ENCODE measurements around the gene FBF1.

DNA sequence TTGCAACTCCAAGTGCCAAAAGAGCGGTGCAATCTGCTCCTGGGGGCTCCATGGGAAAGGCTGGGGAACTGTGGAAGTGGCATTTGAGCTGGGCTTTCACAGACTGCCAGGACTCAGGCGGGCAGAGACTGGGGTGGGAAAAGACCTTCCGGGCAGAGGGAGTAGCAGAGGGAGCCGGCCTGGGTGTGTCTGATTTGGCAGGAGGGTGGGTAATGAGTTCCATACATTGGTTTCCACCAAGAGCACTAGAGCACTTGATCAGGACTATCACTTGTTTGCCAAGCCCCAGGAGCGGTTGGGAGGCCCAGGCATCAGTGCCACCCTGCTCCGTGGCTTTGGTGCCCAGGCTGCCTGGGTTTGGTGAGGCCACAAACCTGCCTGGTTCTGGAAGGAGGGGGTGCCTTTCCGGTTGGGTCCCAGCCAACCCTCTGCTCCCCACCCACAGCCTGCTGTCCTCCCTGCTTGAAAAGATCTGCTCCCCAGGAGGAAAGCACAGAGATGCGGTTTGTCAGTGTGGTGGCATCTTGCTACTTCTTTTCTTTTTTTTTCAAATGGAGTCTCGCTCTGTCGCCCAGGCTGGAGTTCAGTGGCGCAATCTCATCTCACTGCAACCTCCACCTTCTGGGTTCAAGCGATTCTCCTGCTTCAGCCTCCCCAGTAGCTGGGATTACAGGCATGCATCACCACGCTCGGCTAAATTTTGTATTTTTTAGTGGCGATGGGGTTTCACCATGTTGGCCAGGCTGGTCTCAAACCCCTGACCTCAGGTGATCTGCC lies 59.0 kb downstream of the FBF1 start:
- no peak for TF ChIP-seq POLR2AphosphoS5 (IDR thresholded peaks at IDR 0.05)
- TF ChIP-seq, protein P1, sequence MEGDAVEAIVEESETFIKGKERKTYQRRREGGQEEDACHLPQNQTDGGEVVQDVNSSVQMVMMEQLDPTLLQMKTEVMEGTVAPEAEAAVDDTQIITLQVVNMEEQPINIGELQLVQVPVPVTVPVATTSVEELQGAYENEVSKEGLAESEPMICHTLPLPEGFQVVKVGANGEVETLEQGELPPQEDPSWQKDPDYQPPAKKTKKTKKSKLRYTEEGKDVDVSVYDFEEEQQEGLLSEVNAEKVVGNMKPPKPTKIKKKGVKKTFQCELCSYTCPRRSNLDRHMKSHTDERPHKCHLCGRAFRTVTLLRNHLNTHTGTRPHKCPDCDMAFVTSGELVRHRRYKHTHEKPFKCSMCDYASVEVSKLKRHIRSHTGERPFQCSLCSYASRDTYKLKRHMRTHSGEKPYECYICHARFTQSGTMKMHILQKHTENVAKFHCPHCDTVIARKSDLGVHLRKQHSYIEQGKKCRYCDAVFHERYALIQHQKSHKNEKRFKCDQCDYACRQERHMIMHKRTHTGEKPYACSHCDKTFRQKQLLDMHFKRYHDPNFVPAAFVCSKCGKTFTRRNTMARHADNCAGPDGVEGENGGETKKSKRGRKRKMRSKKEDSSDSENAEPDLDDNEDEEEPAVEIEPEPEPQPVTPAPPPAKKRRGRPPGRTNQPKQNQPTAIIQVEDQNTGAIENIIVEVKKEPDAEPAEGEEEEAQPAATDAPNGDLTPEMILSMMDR (IDR thresholded peaks at IDR 0.05; ENCODE audit: poor library complexity, severe bottlenecking) = no peak
- no peak for TF ChIP-seq EZH2 (IDR thresholded peaks at IDR 0.05; ENCODE audit: borderline replicate concordance, insufficient read depth, low read length, poor library complexity, severe bottlenecking)
- TF ChIP-seq, protein P2, sequence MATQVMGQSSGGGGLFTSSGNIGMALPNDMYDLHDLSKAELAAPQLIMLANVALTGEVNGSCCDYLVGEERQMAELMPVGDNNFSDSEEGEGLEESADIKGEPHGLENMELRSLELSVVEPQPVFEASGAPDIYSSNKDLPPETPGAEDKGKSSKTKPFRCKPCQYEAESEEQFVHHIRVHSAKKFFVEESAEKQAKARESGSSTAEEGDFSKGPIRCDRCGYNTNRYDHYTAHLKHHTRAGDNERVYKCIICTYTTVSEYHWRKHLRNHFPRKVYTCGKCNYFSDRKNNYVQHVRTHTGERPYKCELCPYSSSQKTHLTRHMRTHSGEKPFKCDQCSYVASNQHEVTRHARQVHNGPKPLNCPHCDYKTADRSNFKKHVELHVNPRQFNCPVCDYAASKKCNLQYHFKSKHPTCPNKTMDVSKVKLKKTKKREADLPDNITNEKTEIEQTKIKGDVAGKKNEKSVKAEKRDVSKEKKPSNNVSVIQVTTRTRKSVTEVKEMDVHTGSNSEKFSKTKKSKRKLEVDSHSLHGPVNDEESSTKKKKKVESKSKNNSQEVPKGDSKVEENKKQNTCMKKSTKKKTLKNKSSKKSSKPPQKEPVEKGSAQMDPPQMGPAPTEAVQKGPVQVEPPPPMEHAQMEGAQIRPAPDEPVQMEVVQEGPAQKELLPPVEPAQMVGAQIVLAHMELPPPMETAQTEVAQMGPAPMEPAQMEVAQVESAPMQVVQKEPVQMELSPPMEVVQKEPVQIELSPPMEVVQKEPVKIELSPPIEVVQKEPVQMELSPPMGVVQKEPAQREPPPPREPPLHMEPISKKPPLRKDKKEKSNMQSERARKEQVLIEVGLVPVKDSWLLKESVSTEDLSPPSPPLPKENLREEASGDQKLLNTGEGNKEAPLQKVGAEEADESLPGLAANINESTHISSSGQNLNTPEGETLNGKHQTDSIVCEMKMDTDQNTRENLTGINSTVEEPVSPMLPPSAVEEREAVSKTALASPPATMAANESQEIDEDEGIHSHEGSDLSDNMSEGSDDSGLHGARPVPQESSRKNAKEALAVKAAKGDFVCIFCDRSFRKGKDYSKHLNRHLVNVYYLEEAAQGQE (IDR thresholded peaks at IDR 0.05; ENCODE audit: borderline replicate concordance) = no peak
- no peak for TF ChIP-seq SMC3 (conservative IDR thresholded peaks at IDR 0.05; ENCODE audit: poor library complexity)
